Subcutaneous adipose tissue (tissue), 4 donors: ENCODE measurements around the gene MED12. TPM values are rescaled to one million over a fixed set of nuclear protein-coding genes. Genes with fewer than 3 reads are reported as not detected.

Experiments
- CTCF ChIP-seq: fragments of 450-650 bp; IDR thresholded peaks from one replicate; pipeline ENCODE4 v1.5.1; 2016; ENCODE audit warnings: low read depth, mild to moderate bottlenecking, control low read depth, antibody characterized with exemption, moderate library complexity
- total RNA-seq, 4 donors: library from RNA; depleted of rRNA; stranded (reverse); fragments of >200 nt; gene quantifications; one replicate each; pipeline ENCODE4 v1.1.0, GENCODE V29; 2016

The MED12 gene
- total RNA-seq, 4 donors from 2014 or later, result 30.2 to 51.6 (median 43.9) TPM

DNA sequence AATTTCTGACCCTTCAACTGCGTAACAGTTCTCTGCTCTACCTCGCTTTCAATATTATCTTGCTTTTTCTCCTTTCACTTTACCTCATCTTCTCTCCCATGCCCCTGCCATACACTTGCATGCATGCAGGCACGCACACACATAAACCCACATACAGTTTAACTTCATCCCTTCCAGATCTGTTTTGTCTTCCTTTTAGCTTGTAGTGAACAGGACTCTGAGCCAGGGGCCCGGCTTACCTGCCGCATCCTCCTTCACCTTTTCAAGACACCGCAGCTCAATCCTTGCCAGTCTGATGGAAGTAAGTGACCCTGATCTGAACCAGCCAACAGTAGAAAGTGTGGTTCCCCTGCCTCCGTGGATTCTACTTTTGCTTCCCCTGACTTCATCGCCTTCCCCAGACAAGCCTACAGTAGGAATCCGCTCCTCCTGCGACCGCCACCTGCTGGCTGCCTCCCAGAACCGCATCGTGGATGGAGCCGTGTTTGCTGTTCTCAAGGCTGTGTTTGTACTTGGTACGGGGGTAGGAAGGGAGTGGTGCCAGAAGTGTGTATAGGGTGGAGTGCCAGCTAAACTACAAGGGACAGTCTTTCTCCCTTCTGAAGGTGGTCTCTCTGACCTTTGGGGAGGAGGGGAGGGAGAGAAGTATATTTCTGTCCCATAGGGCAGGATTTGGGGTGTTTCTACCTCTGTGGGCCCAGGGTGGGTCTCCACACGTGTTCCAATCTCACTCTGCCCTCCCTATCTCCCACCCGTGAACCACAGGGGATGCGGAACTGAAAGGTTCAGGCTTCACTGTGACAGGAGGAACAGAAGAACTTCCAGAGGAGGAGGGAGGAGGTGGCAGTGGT lies 10.7 kb downstream of the MED12 start:
- TF ChIP-seq CTCF, result no peak

GRCh38 chrX:71131510-71131909 lies 13.1 kb downstream of the MED12 start:
- TF ChIP-seq CTCF, result no peak

DNA sequence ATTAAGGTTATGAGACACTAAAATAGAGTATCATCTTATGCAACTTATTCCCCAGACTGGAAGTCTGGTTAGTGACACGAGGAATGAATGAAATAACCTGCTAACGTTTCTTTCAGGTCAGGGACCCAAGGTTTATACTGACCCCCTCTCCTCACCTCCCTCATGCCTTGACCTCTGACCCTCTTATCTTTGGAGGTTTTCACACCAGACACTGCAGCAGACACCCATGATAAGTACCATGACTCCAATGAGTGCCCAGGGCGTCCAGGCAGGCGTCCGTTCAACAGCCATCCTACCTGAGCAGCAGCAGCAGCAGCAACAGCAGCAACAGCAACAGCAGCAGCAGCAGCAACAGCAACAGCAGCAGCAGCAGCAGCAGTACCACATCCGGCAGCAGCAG lies 22.0 kb downstream of the MED12 start:
- no peak for TF ChIP-seq CTCF

GRCh38 chrX:71143508-71143907 lies 25.1 kb downstream of the MED12 start:
- TF ChIP-seq CTCF, result no peak

DNA sequence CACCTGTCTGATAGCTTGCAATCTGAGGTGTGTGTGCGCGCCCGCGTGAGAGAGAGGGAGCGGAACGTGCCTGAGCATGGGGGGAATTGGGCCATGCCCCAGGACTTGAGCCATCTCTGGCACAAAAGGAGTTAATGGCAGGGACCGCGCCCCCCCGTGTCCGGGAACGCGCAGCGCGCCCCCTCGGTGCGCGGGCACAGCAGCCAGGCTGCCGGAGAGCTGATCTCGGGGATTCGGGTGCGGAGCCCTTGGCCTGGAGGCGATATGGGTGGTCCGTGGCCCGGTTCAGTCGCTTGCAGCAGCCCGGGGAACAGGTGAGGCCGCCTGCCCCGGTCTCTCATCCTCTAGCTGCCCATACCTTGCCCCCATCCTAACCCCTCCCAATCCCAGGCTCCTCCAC lies 26.3 kb downstream of the MED12 start, which contains the start of gene NLGN3:
Gene NLGN3 (plus strand): TSS at position 191 of the 400 bp plus-strand sequence. CDS start 2,909 bp downstream, outside the sequence.
- TF ChIP-seq CTCF, result no peak

DNA sequence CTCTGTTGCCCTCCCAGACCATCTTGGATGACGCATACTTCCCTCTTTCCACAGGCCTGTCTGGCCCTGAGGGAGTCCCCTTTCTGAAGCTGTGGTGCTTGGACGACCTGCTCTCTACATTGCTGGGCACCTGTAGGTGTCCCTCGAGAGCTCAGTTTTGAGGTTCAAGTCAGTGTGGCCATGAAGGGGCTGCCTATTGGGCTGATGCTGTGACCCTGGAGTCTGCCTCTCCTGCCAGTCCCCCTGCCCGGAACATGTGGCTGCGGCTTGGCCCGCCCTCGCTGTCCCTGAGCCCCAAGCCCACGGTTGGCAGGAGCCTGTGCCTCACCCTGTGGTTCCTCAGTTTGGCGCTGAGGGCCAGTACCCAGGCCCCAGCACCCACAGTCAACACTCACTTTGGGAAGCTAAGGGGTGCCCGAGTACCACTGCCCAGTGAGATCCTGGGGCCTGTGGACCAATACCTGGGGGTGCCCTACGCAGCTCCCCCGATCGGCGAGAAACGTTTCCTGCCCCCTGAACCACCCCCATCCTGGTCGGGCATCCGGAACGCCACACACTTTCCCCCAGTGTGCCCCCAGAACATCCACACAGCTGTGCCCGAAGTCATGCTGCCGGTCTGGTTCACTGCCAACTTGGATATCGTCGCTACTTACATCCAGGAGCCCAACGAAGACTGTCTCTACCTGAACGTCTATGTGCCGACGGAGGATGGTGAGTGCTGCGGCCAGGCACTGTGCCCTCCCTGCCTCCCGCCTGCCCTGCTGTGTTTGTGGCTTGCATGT lies 29.3 kb downstream of the MED12 start:
- no peak for TF ChIP-seq CTCF

DNA sequence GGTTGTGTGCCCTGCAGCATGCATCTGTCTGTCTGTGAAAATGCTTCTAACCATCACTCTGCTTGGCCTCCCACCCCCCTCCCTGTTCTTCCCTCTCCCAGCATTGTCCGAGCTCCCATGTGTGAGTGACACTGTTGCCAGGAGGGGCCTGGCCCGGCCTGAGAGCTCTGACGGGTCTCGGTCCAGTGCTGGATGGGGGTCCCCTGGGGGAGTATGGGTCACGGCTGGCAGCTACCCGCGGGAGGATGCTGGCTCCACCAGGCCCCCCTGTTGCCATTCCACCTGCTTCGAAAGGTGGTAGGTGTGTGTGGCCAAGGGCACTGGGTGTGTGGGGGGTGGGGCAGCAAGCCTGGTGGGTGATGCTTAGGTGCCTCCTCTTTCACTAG lies 29.9 kb downstream of the MED12 start:
- no peak for TF ChIP-seq CTCF
